SK-N-SH treated with all-trans-retinoic acid at 6 μM for 48 hours (cell line): ENCODE measurements around the gene B4GALT1.

Experiments
- ATAC-seq: fragments of 200-7000 bp; cut with Tn5 transposase; 3 replicates; pipeline ENCODE4 v1.9.1; 2020; ENCODE audit warnings: mild to moderate bottlenecking, moderate library complexity
- ARNTL ChIP-seq: fragments of 450-650 bp; formaldehyde crosslinking; IDR thresholded peaks from 2 replicates; pipeline ENCODE4 v1.5.0; 2020; ENCODE audit warnings: low read depth, mild to moderate bottlenecking, moderate library complexity, borderline replicate concordance
- BACH2 ChIP-seq: fragments of 250-450 bp; sonication (Bioruptor Pico); IDR thresholded peaks from 2 replicates; pipeline ENCODE4 v1.9.0; 2021; ENCODE audit warnings: mild to moderate bottlenecking, borderline replicate concordance
- CREB5 ChIP-seq: fragments of 250-450 bp; sonication (Bioruptor Pico); IDR thresholded peaks from 2 replicates; pipeline ENCODE4 v1.5.1; 2020; ENCODE audit warnings: low read depth, mild to moderate bottlenecking, moderate library complexity
- CSDC2 ChIP-seq: fragments of 250-450 bp; sonication (Bioruptor Pico); IDR thresholded peaks from 2 replicates; pipeline ENCODE4 v1.5.0; 2020; ENCODE audit warnings: mild to moderate bottlenecking, moderate library complexity
- CSRNP3 ChIP-seq: fragments of 250-450 bp; sonication (Bioruptor Pico); IDR thresholded peaks from 2 replicates; pipeline ENCODE4 v1.5.1; 2021; ENCODE audit warnings: mild to moderate bottlenecking, moderate library complexity
- ESRRG ChIP-seq: fragments of 250-450 bp; sonication (Bioruptor Pico); IDR thresholded peaks from 2 replicates; pipeline ENCODE4 v1.6.1; 2021; ENCODE audit warnings: mild to moderate bottlenecking
- GLIS3 ChIP-seq: fragments of 250-450 bp; sonication (Bioruptor Pico); IDR thresholded peaks from 2 replicates; pipeline ENCODE4 v1.5.0; 2020; ENCODE audit warnings: mild to moderate bottlenecking, moderate library complexity
- OSR1 ChIP-seq: fragments of 250-450 bp; sonication (Bioruptor Pico); IDR thresholded peaks from 2 replicates; pipeline ENCODE4 v1.8.0; 2022; ENCODE audit warnings: moderate library complexity, mild to moderate bottlenecking, inconsistent platforms
- PATZ1 ChIP-seq: fragments of 250-450 bp; sonication (Bioruptor Pico); IDR thresholded peaks from 2 replicates; pipeline ENCODE4 v1.8.0; 2020; ENCODE audit warnings: mild to moderate bottlenecking, moderate library complexity, borderline replicate concordance
- PPARA ChIP-seq: fragments of 250-450 bp; sonication (Bioruptor Pico); IDR thresholded peaks from 2 replicates; pipeline ENCODE4 v1.5.0; 2020; ENCODE audit warnings: mild to moderate bottlenecking, borderline replicate concordance
- RARB ChIP-seq: fragments of 250-450 bp; sonication (Bioruptor Pico); IDR thresholded peaks from 2 replicates; pipeline ENCODE4 v1.8.0; 2021; ENCODE audit warnings: mild to moderate bottlenecking, moderate library complexity
- SNAI2 ChIP-seq: fragments of 250-450 bp; sonication (Bioruptor Pico); IDR thresholded peaks from 2 replicates; pipeline ENCODE4 v1.5.0; 2020; ENCODE audit warnings: mild to moderate bottlenecking, moderate library complexity
- TCF4 ChIP-seq: fragments of 250-450 bp; sonication (Bioruptor Pico); IDR thresholded peaks from 2 replicates; pipeline ENCODE4 v1.8.0; 2021; ENCODE audit warnings: mild to moderate bottlenecking, moderate library complexity, borderline replicate concordance
- TOX ChIP-seq: fragments of 250-450 bp; sonication (Bioruptor Pico); IDR thresholded peaks from 2 replicates; pipeline ENCODE4 v1.8.0; 2021; ENCODE audit warnings: mild to moderate bottlenecking, moderate library complexity, borderline replicate concordance
- TSHZ2 ChIP-seq: fragments of 250-450 bp; sonication (Bioruptor Pico); IDR thresholded peaks from 2 replicates; pipeline ENCODE4 v1.5.0; 2020; ENCODE audit warnings: mild to moderate bottlenecking, moderate library complexity
- ZC3H10 ChIP-seq: fragments of 250-450 bp; sonication (Bioruptor Pico); IDR thresholded peaks from 2 replicates; pipeline ENCODE4 v1.5.1; 2021; ENCODE audit warnings: mild to moderate bottlenecking, moderate library complexity
- ZFP3 ChIP-seq: fragments of 250-450 bp; sonication (Bioruptor Pico); IDR thresholded peaks from 2 replicates; pipeline ENCODE4 v1.5.0; 2020; ENCODE audit warnings: mild to moderate bottlenecking, moderate library complexity
- ZFP30 ChIP-seq: fragments of 450-650 bp; formaldehyde crosslinking; IDR thresholded peaks from 2 replicates; pipeline ENCODE4 v1.5.0; 2022; ENCODE audit warnings: mild to moderate bottlenecking, moderate library complexity
- ZNF565 ChIP-seq: fragments of 450-650 bp; formaldehyde crosslinking; conservative IDR thresholded peaks from 2 replicates; pipeline ENCODE4 v1.5.0; 2020; ENCODE audit warnings: low read depth, mild to moderate bottlenecking, moderate library complexity
- ZNF70 ChIP-seq: fragments of 450-650 bp; formaldehyde crosslinking; IDR thresholded peaks from 2 replicates; pipeline ENCODE4 v1.5.0; 2020; ENCODE audit warnings: mild to moderate bottlenecking, moderate library complexity
- ZNF8 ChIP-seq: fragments of 450-650 bp; formaldehyde crosslinking; IDR thresholded peaks from 2 replicates; pipeline ENCODE4 v1.5.0; 2020; ENCODE audit warnings: mild to moderate bottlenecking, moderate library complexity

Gene B4GALT1

GRCh38 chr9:33124046-33124445, 43.1 kb downstream of the B4GALT1 start:
- no peak for ATAC-seq
- no peak for TF ChIP-seq ZFP30 (CRISPR knock-in tag)
- no peak for TF ChIP-seq ZNF70 (CRISPR knock-in tag)
- TF ChIP-seq ARNTL (CRISPR knock-in tag), result no peak
- no peak for TF ChIP-seq TCF4 (CRISPR knock-in tag)

GRCh38 chr9:33123407-33124031, 43.6 kb downstream of the B4GALT1 start:
- no peak for TF ChIP-seq ZNF70 (CRISPR knock-in tag)
- no peak for TF ChIP-seq CSRNP3 (CRISPR knock-in tag)
- no peak for TF ChIP-seq PATZ1 (CRISPR knock-in tag)
- TF ChIP-seq OSR1, result no peak
- TF ChIP-seq ZNF8 (CRISPR knock-in tag), result no peak
- TF ChIP-seq ARNTL (CRISPR knock-in tag), result no peak
- no peak for TF ChIP-seq GLIS3 (CRISPR knock-in tag)
- ATAC-seq, result no peak

- no peak for ATAC-seq
- no peak for TF ChIP-seq GLIS3 (CRISPR knock-in tag)
- no peak for TF ChIP-seq ZFP3 (CRISPR knock-in tag)
- TF ChIP-seq BACH2, result no peak
- TF ChIP-seq ZNF565 (CRISPR knock-in tag), result no peak
- no peak for TF ChIP-seq ZC3H10 (CRISPR knock-in tag)
- no peak for TF ChIP-seq TCF4 (CRISPR knock-in tag)
- TF ChIP-seq ESRRG (CRISPR knock-in tag), result no peak
- no peak for TF ChIP-seq SNAI2 (CRISPR knock-in tag)
- no peak for TF ChIP-seq OSR1
- no peak for TF ChIP-seq ZNF8 (CRISPR knock-in tag)
- TF ChIP-seq ZNF70 (CRISPR knock-in tag), result no peak
- no peak for TF ChIP-seq CREB5
- no peak for TF ChIP-seq CSRNP3 (CRISPR knock-in tag)
- TF ChIP-seq CSDC2 (CRISPR knock-in tag), result no peak
- no peak for TF ChIP-seq TSHZ2 (CRISPR knock-in tag)
- TF ChIP-seq RARB (CRISPR knock-in tag), result no peak
- no peak for TF ChIP-seq TOX (CRISPR knock-in tag)
- no peak for TF ChIP-seq PPARA
- TF ChIP-seq, all 23 proteins: peak for 0
Measured at GRCh38 chr9:33120620-33121019, 46.5 kb downstream of the B4GALT1 start.
